ENCODE results near the gene HVCN1. TPM values are rescaled to one million over a fixed set of nuclear protein-coding genes. Genes with fewer than 3 reads are reported as not detected.

The HVCN1 gene
- total RNA-seq, 1 donor from 2014 or later: 2.6 TPM

- DNase-seq (ENCODE audit: low read depth in 2 of 2): no peak
These were observed 69.4 kb downstream of the HVCN1 start for GRCh38 chr12:110619534-110619953.

GRCh38 chr12:110616471-110617115, 72.3 kb downstream of the HVCN1 start:
- no peak for DNase-seq (ENCODE audit: low read depth in 2 of 2)

GRCh38 chr12:110615171-110615570, 73.7 kb downstream of the HVCN1 start:
- DNase-seq (ENCODE audit: low read depth in 2 of 2): no peak

DNA sequence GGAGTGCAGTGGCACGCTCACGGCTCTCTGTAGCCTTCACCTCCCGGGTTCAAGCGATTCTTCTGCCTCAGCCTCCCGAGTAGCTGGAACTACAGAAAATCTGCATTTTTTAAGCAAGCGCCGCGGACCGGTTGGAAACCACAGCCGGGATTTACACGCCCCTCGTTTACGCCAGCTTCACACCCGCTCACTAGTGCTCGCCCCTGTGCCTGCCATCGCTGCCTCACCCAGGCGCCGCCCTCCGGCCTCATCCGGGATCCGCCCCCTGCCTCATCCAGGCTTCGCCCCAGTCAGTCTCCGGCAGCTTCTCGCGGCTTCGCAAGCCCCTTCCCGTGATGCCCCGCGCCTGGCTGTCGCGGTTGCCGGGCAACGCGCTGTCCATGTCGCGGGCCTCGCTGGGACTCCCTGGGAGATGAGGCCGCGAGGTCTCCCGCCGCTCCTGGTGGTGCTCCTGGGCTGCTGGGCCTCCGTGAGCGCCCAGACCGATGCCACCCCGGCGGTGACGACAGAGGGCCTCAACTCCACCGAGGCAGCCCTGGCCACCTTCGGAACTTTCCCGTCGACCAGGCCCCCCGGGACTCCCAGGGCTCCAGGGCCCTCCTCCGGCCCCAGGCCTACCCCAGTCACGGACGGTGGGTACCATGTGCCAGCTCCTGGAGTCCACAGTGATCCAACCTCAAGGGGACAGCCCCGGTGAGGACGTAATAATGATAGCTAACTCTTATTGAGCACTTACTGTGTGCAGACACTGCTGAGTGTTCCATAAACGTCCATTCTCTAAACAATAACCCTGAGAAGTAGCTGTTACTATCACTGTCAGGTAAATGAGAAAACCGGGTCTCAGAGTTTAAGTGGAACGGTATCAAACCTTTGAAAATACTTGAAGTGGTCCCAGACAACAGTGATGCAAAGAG, 74.9 kb downstream of the HVCN1 start, which contains the start of gene TCTN1:
Gene TCTN1, plus strand, starts transcription at position 359 of the 914 bp plus-strand sequence. Its CDS starts 54 bp downstream, at position 413.
- peak; percentile 80 to 93 for DNase-seq (ENCODE audit: low read depth in 2 of 2)

DNA sequence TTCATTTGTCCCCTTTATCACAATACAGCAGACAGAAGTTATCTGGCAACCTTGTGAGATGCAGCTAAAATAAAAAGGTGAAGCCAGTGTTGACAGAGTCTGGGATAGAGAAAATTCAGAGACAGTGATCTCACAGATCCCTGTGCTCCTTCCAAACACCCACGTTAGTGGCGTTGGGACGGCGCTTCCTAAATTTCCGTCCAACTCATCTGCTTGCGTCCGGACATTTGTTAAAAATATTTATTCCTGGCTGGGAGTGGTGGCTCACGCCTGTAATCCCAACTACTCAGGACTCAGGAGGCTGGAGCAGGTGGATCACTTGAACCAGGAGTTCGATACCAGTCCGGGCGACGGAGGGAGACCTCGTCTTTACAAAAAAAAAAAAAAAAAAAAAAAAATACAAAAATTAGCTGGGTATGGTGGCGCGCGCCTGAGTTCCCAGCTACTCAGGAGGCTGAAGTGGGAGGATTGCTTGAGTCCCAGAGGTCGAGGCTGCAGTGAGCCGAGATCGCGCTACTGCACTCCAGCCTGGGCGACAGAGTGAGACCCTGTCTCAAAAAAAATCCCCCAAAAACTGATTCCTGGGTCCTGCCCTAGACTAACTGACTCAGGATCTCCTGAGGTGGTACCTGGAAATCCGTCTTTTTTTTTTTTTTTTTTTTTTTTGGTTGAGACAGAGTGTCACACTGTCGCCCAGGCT, 75.7 kb downstream of the HVCN1 start:
- DNase-seq (ENCODE audit: low read depth in 2 of 2): no peak

- DNase-seq (ENCODE audit: low read depth in 2 of 2): no peak
These were observed 82.7 kb downstream of the HVCN1 start for GRCh38 chr12:110606253-110606611.

DNA sequence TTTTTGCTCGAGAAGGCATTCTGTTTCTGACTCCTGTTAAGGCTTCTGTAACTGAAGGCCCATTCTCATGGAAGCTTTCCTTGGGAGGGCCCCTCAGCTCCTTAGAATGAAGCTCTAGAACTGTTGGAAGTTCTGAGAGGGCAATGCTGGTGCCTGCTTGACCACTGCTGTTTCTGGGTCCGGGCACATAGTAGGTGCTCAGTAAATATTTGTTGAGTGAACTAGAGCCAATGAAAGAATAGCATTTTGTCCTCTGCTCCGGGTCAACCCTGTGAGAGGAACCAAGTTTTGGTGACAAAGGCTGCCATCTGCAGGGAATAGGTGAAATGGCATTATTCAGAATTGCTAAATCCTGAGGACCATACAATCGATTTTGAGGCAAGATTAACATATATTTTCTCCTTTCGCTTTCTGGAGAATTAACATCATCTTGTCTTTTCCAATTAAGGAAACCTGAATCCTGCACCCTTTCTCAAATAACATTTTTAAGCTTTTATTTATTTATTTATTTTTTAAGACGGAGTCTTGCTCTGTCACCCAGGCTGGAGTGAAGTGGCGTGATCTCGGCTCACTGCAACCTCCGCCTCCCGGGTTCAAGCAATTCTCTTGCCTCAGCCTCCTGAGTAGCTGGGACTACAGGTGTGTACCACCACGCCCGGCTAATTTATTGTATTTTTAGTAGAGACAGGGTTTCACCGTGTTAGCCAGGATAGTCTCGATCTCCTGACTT, 86.7 kb downstream of the HVCN1 start:
- DNase-seq (ENCODE audit: low read depth in 2 of 2): peak; percentile 55 to 64

DNA sequence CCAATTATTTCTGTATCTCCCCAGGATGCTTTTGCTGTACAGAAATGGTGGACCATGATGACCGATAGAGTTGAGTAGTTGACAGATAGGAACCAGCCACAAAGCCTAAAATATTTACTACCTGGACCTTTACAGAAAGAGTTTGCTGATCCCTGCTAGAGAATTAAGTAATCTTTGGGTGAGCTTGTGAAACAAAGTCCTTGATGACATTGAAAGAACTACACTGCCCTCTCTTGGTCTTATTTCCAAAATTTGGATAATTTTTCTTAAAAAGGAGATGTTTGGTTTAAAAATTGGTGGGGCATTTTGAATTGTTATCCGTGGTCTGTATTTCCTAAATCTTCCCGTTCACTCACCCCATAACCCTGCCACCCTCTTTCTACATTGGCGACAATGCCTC, 88.7 kb downstream of the HVCN1 start:
- peak; percentile 57 to 61 for DNase-seq (ENCODE audit: low read depth in 2 of 2)

GRCh38 chr12:110599334-110599733, 89.6 kb downstream of the HVCN1 start:
- no peak for DNase-seq (ENCODE audit: low read depth in 2 of 2)

Other genes starting within 250 kb of the HVCN1 start
- 217 and 241 TPM in 2 replicates for gene ARPC3, start 238.8 kb downstream of the HVCN1 start, total RNA-seq
- gene GPN3, start 220.9 kb downstream of the HVCN1 start, total RNA-seq: 16.8 and 19.1 TPM in 2 replicates
- gene FAM216A, start 220.3 kb downstream of the HVCN1 start, total RNA-seq: 7.6 and 9.9 TPM in 2 replicates
- 66.0 and 70.1 TPM in 2 replicates for gene VPS29, start 187.0 kb downstream of the HVCN1 start, total RNA-seq
- gene RAD9B, start 186.8 kb downstream of the HVCN1 start, total RNA-seq: 0.25 and 0.26 TPM in 2 replicates
- gene PPTC7, start 105.8 kb downstream of the HVCN1 start, total RNA-seq: 6.0 and 9.5 TPM in 2 replicates
- 7.6 and 11.0 TPM in 2 replicates for gene TCTN1, start 75.0 kb downstream of the HVCN1 start, total RNA-seq
- 86.0 and 112 TPM in 2 replicates for gene PPP1CC, start 53.8 kb upstream of the HVCN1 start, total RNA-seq
- gene CCDC63, start 157.9 kb upstream of the HVCN1 start, total RNA-seq: not detected in 2 replicates
- 0.26 TPM in 1 of 2 replicates, not detected in the other for gene MYL2, start 231.5 kb upstream of the HVCN1 start, total RNA-seq